Naive thymus-derived CD4-positive, alpha-beta T cell (primary cell): Measurements from ENCODE around the gene LLGL2. TPM values are rescaled to one million over a fixed set of nuclear protein-coding genes. Genes with fewer than 3 reads are reported as not detected.
"Not testable (repeated sequence)": the region's sequence is repeated elsewhere in the genome, so short reads cannot be mapped to it uniquely, and the experiment has no call there.

Experiments used
- ATAC-seq: fragments of 150-1000 bp; cut with Tn5 transposase; 2 replicates; pipeline ENCODE4 v1.10.0; 2021; ENCODE audit warnings: mild to moderate bottlenecking, moderate library complexity
- CTCF ChIA-PET: fragments of 350-600 bp; sonication (Branson Sonifier 250); formaldehyde crosslinking; loops from one replicate; lab custom pipeline; 2021; ENCODE audit warnings: antibody characterized with exemption; lab: Charles Lee
- POLR2A ChIA-PET: fragments of 350-600 bp; sonication (Branson Sonifier 250); formaldehyde crosslinking; loops from one replicate; lab custom pipeline; 2021; ENCODE audit warnings: antibody characterized with exemption, inconsistent platforms; lab: Charles Lee
- DNase-seq, 9 donors: peaks; one replicate each; pipeline versions ENCODE4 v3.0.0 to v3.0.0-alpha.2; 2020 to 2022; ENCODE audit warnings: mixed read lengths in 1 of 9
- H3K27ac ChIP-seq: one replicate; pipeline ENCODE4 v1.7.0; 2013; ENCODE audit warnings: mild to moderate bottlenecking, low read depth, low read length, moderate library complexity
- H3K27me3 ChIP-seq, 2 donors: one replicate each; pipeline ENCODE4 v1.7.0; 2013; ENCODE audit warnings: low read length in 2 of 2, mild to moderate bottlenecking in 2 of 2, moderate library complexity in 2 of 2; ENCODE audit not compliant: control insufficient read depth in 2 of 2, insufficient read depth in 2 of 2
- H3K36me3 ChIP-seq, 3 experiments: 1 replicate in 2 of 3; 2 replicates in 1 of 3; pipeline ENCODE4 v1.7.0; 2013; ENCODE audit warnings: low read length in 3 of 3, mild to moderate bottlenecking in 3 of 3, moderate library complexity in 1 of 3; ENCODE audit not compliant: insufficient read depth in 3 of 3, control insufficient read depth in 2 of 3
- H3K4me1 ChIP-seq, 2 donors: one replicate each; pipeline ENCODE4 v1.7.0; 2013; ENCODE audit warnings: low read length in 2 of 2, mild to moderate bottlenecking in 2 of 2, moderate library complexity in 1 of 2; ENCODE audit not compliant: control insufficient read depth in 2 of 2, insufficient read depth in 2 of 2
- H3K4me3 ChIP-seq: 2 replicates; pipeline ENCODE4 v1.7.0; 2013; ENCODE audit warnings: mild to moderate bottlenecking, low read length
- H3K9me3 ChIP-seq, 3 experiments: 1 replicate in 2 of 3; 2 replicates in 1 of 3; pipeline ENCODE4 v1.7.0; 2013; ENCODE audit warnings: low read length in 3 of 3; ENCODE audit not compliant: control insufficient read depth in 2 of 3
- H3K27ac Mint-ChIP-seq, 9 donors: one replicate each; pipeline ENCODE4 v1.8.0; 2020 to 2022; ENCODE audit warnings: mixed read lengths in 9 of 9, mild to moderate bottlenecking in 8 of 9, moderate library complexity in 5 of 9, inconsistent platforms in 2 of 9
- H3K27me3 Mint-ChIP-seq, 5 donors: one replicate each; pipeline ENCODE4 v1.8.0; 2021 to 2022; ENCODE audit warnings: mixed read lengths in 5 of 5, mild to moderate bottlenecking in 1 of 5
- H3K36me3 Mint-ChIP-seq, 5 donors: one replicate each; pipeline ENCODE4 v1.8.0; 2020 to 2022; ENCODE audit warnings: mixed read lengths in 5 of 5, mild to moderate bottlenecking in 3 of 5, inconsistent platforms in 1 of 5
- H3K4me1 Mint-ChIP-seq, 7 donors: one replicate each; pipeline ENCODE4 v1.8.0; 2020 to 2022; ENCODE audit warnings: mixed read lengths in 7 of 7, mild to moderate bottlenecking in 3 of 7, inconsistent platforms in 1 of 7
- H3K4me3 Mint-ChIP-seq, 10 donors: one replicate each; pipeline ENCODE4 v1.8.0; 2020 to 2022; ENCODE audit warnings: mild to moderate bottlenecking in 10 of 10, mixed read lengths in 10 of 10, moderate library complexity in 6 of 10, inconsistent platforms in 2 of 10
- H3K9me3 Mint-ChIP-seq, 11 donors: one replicate each; pipeline ENCODE4 v1.8.0; 2020 to 2022; ENCODE audit warnings: mixed read lengths in 11 of 11, mild to moderate bottlenecking in 4 of 11, inconsistent platforms in 1 of 11, moderate library complexity in 1 of 11
- intact Hi-C, 2 donors: fragments of 100-400 bp; cut with micrococcal nuclease; formaldehyde crosslinking; loops; one replicate each; pipeline ENCODE4 v1.15.1; 2023
- polyA plus RNA-seq, 2 donors: library from polyadenylated mRNA; unstranded; fragments of 300-500 nt; fragmentation: Illumina TruSeq; gene quantifications; one replicate each; pipeline ENCODE4 v1.2.3, GENCODE V29; 2021
- total RNA-seq, 6 experiments: library from RNA in 5 of 6; stranded (reverse) in 5 of 6; gene quantifications; 1 replicate in 5 of 6; 2 replicates in 1 of 6; pipeline ENCODE4 v1.2.3 and lab custom pipeline; 2021 to 2026

LLGL2 gene
- total and polyA plus RNA-seq, 7 experiments from 2014 or later = 9.2 to 55.7 (median 26.5) TPM

DNA sequence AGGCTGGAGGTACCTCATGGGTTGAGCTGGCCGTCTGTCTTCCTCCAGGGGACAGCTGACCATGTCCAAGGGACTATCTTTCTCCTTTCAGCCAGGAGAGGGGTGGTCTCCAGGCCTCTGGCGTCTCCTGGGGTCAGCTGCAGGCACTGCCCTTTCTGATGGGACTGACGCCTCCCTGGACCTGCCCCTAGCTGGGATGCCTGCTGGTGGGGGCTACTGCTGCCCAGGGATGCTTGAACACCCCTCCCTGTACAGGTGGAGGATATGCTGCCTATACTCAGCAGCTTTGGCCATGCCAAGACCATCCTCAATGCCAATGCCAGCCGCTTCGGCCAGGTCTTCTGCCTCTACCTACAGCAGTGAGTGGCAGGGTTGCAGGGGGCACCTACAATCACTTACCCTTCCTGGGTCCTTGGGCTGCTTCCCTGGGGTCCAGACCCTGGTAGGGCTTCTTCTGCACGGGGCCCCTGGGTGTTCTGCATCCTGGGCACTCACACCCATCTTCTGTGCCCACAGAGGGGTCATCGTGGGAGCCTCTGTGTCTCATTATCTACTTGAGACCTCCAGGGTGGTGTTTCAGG lies 66.3 kb downstream of the LLGL2 start:
- intact Hi-C loops = loop anchor here in 1 of 2 donors (5.0 kb wide), 1 partner anchor 900 kb away; no protein-coding TSS in a partner anchor
- Mint-ChIP-seq H3K36me3 (no peaks in the 10 kb centered on the region), H3K4me1 (peaks cover 0 to 17% (median 8%) of the 10 kb centered on the region in 7 donors), H3K9me3 (no peaks in the 10 kb centered on the region), H3K27ac (no peak overlapping the region), H3K27me3 (peaks cover 0 to 9% (median 0%) of the 10 kb centered on the region in 5 donors), H3K4me3 (peak overlapping the region in 1 of 10 donors; percentile 81)
- peaks cover 0 to 3% (median 0%) of the 10 kb centered on the region in 3 experiments for H3K36me3 ChIP-seq
- no peaks in the 10 kb centered on the region for H3K9me3 ChIP-seq
- peaks cover 0 to 2% of the 10 kb centered on the region in 2 donors for H3K4me1 ChIP-seq
- no peaks in the 10 kb centered on the region for H3K27me3 ChIP-seq
- DNase-seq (no peak), ATAC-seq (no peak)
- CTCF ChIA-PET = interaction anchor here (0.8 kb wide), 1 partner anchor 10 kb away, joined by 3 read pairs; no protein-coding TSS in a partner anchor
- no peak overlapping the region for H3K4me3 ChIP-seq
- H3K27ac ChIP-seq = no peak overlapping the region
- POLR2A ChIA-PET = no interaction called here

DNA sequence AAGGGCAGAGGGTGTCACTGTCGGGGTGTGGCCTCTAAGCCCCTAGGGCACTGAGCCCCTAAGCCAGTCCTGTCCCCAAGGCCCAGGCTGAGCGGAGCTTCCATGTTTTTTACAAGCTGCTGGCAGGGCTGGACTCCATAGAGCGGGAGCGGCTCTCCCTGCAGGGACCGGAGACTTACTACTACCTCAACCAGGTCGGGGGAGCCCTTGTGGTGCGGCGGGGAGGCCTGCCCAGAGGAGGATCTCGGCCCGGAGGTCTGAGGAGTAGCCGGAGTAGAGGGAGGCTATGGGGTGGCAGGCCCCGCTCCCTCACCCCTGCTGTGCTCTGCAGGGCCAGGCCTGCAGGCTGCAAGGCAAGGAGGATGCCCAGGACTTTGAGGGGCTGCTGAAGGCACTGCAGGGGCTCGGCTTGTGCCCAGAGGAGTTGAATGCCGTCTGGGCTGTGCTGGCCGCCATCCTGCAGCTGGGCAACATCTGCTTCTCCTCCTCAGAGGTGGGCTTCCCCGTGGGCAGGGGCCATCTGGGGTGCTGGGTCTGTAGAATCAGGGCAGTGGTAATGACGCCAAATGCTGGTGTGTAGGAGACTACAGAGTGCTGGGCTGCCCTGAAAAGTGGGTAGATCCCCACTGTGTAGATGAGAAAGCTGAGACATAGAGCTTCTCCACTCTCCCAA lies 67.0 kb downstream of the LLGL2 start:
- peak overlapping the region in 1 of 9 donors; percentile 51 for H3K27ac Mint-ChIP-seq
- intact Hi-C loops = loop anchor here in 1 of 2 donors (5.0 kb wide), 1 partner anchor 900 kb away; no protein-coding TSS in a partner anchor
- no peaks in the 10 kb centered on the region for H3K36me3 Mint-ChIP-seq
- ChIA-PET POLR2A (no interaction called here), CTCF (interaction anchor here (0.8 kb wide), 1 partner anchor 9 kb away, joined by 3 read pairs; no protein-coding TSS in a partner anchor)
- H3K27ac ChIP-seq = no peak overlapping the region
- no peak overlapping the region for H3K4me3 ChIP-seq
- DNase-seq (no peak), ATAC-seq (no peak)
- peaks cover 0 to 13% (median 7%) of the 10 kb centered on the region in 7 donors for H3K4me1 Mint-ChIP-seq
- H3K9me3 Mint-ChIP-seq = no peaks in the 10 kb centered on the region
- H3K4me3 Mint-ChIP-seq = no peak overlapping the region
- H3K4me1 ChIP-seq = peaks cover 0 to 2% of the 10 kb centered on the region in 2 donors
- peaks cover 0 to 3% (median 0%) of the 10 kb centered on the region in 3 experiments for H3K36me3 ChIP-seq
- no peaks in the 10 kb centered on the region for H3K27me3 ChIP-seq
- peaks cover 0 to 3% (median 0%) of the 10 kb centered on the region in 5 donors for H3K27me3 Mint-ChIP-seq
- no peaks in the 10 kb centered on the region for H3K9me3 ChIP-seq

DNA sequence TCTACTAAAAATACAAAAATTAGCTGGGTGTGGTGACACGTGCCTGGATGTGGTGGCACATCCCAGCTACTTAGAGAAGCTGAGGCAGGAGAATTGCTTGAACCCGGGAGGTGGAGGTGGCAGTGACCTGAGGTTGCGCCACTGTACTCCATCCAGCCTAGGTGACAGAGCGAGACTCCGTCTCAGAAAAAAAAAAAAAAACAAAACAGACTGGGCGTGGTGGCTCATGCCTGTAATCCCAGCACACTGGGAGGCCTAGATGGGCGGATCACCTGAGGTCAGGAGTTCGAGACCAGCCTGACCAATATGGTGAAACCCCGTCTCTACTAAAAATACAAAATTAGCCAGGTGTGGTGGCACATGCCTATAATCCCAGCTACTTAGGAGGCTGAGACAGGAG lies 67.9 kb downstream of the LLGL2 start:
- ATAC-seq, H3K4me3 ChIP-seq, H3K9me3 Mint-ChIP-seq, H3K36me3 ChIP-seq, H3K9me3 ChIP-seq, H3K27ac ChIP-seq, H3K27ac Mint-ChIP-seq, H3K27me3 ChIP-seq, H3K36me3 Mint-ChIP-seq, H3K4me1 ChIP-seq, H3K4me3 Mint-ChIP-seq, H3K27me3 Mint-ChIP-seq, DNase-seq, CTCF ChIA-PET, POLR2A ChIA-PET: not testable (repeated sequence)
- peaks cover 0 to 11% (median 7%) of the 10 kb centered on the region in 7 donors for H3K4me1 Mint-ChIP-seq
- intact Hi-C loops = loop anchor here in 1 of 2 donors (5.0 kb wide), 1 partner anchor 899 kb away; no protein-coding TSS in a partner anchor

DNA sequence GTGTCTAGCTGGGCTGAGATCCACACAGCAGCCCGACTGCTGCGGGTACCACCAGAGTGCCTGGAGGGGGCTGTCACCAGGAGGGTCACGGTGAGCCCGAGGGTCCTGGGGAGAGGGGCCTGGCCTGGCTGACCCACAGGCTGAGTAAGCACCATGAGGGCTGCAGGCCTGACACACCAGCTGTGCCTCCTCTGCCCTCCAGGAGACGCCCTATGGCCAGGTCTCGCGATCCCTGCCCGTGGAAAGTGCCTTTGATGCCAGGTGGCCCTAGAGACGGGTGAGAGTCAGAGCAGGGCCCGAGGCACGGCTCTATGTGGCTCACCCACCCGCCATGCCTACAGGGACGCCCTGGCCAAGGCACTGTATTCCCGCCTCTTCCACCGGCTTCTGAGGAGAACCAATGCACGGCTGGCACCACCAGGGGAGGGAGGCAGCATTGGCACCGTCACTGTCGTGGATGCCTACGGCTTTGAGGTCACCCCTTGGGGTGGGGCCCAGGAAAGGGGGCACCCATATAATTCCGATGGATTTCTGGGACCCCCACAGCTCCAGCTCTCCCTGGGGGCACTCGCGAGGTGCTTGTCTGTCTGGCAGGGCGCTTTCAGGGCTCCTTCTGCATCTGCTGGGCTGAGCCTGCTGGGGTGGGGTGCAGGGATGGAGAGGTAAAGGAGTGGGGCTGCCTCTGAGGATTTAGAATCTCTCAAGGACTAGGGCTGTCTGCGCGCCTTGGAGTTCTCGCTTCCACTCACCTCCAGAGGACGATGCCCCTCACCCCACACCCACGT lies 69.2 kb downstream of the LLGL2 start:
- intact Hi-C loops = loop anchor here in 1 of 2 donors (5.0 kb wide), 1 partner anchor 898 kb away; no protein-coding TSS in a partner anchor
- POLR2A ChIA-PET = no interaction called here

DNA sequence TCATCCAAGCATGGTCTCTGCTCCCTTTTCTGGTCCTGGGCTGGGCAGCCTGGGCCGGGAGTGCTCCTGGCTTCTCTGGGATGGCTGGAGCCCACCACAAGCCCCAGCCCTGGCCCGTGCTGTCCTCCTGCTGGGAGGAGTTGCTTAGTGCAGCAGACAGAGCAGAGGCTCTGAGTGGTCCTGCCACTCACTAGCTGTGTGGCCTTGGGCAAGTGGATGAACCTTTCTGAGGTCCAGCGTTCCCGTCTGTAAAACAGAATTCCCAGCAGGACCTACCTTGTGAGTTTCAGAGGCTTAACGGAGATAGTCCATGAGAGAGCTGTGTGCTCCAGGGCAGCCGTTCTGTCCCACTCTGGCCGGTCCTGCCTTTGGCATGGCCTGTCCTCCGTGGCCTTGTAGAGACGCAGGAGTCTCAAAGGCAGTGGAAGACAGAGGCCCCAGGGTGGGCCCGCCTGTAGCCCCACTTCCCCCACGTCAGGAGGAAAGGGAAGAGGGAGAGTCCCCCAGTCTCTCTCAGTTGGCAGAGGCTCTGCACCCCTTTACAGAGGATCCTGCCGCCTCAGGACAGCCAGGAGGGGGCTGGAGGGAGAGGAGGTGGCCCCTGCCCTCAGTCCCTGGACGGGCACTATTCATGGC lies 69.9 kb downstream of the LLGL2 start:
- Histone ChIP-seq H3K36me3 (peaks cover 0 to 3% (median 0%) of the 10 kb centered on the region in 3 experiments), H3K9me3 (no peaks in the 10 kb centered on the region), H3K27ac (no peak overlapping the region), H3K27me3 (no peaks in the 10 kb centered on the region), H3K4me3 (no peak overlapping the region), H3K4me1 (no peaks in the 10 kb centered on the region)
- ChIA-PET POLR2A (no interaction called here), CTCF (no interaction called here)
- Mint-ChIP-seq H3K4me1 (peaks cover 0 to 8% (median 5%) of the 10 kb centered on the region in 7 donors), H3K36me3 (no peaks in the 10 kb centered on the region), H3K27me3 (no peaks in the 10 kb centered on the region), H3K9me3 (no peaks in the 10 kb centered on the region), H3K27ac (no peak overlapping the region), H3K4me3 (no peak overlapping the region)
- intact Hi-C loops = no loop called here
- DNase-seq (no peak), ATAC-seq (no peak)

More for the DNA sequence above, 69.2 kb downstream of the LLGL2 start:
- peaks cover 0 to 3% (median 0%) of the 10 kb centered on the region in 3 experiments for H3K36me3 ChIP-seq
- H3K9me3 ChIP-seq = no peaks in the 10 kb centered on the region
- H3K27ac ChIP-seq = no peak overlapping the region
- no peak overlapping the region for H3K4me3 ChIP-seq
- H3K4me1 Mint-ChIP-seq = peaks cover 0 to 11% (median 7%) of the 10 kb centered on the region in 7 donors
- no peak overlapping the region for H3K27ac Mint-ChIP-seq
- no peaks in the 10 kb centered on the region for H3K9me3 Mint-ChIP-seq
- H3K27me3 ChIP-seq = no peaks in the 10 kb centered on the region
- H3K4me3 Mint-ChIP-seq = no peak overlapping the region
- H3K4me1 ChIP-seq = no peaks in the 10 kb centered on the region
- DNase-seq (no peak), ATAC-seq (no peak)
- CTCF ChIA-PET = no interaction called here
- no peaks in the 10 kb centered on the region for H3K36me3 Mint-ChIP-seq
- no peaks in the 10 kb centered on the region for H3K27me3 Mint-ChIP-seq

DNA sequence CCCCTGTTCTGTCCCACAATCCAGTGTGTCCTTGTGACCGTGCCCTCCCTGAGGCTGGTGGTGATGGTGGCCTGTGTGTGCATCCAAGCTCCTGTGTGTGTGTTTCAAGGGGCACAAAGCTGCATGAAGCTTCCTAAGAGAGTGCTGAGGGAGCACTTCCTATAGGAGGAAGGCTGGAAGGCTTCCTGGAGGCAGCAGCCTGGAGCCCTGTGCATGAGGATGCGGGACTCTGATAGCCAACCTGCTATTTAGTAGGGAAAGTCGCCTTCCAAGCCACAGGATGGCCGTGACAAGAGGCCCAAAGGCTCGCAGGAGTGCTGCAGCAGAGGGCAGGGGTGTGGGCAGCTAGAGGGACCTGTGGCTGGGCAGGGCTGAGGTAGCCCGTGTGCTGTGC lies 70.4 kb downstream of the LLGL2 start:
- Histone ChIP-seq H3K36me3 (peaks cover 0 to 3% (median 0%) of the 10 kb centered on the region in 3 experiments), H3K27ac (no peak overlapping the region), H3K4me1 (no peaks in the 10 kb centered on the region), H3K27me3 (no peaks in the 10 kb centered on the region), H3K4me3 (no peak overlapping the region), H3K9me3 (no peaks in the 10 kb centered on the region)
- H3K27me3 Mint-ChIP-seq = no peaks in the 10 kb centered on the region
- DNase-seq (no peak), ATAC-seq (no peak)
- ChIA-PET CTCF (no interaction called here), POLR2A (no interaction called here)
- intact Hi-C loops = no loop called here
- no peaks in the 10 kb centered on the region for H3K36me3 Mint-ChIP-seq
- H3K4me1 Mint-ChIP-seq = peaks cover 0 to 6% (median 3%) of the 10 kb centered on the region in 7 donors
- H3K4me3 Mint-ChIP-seq = no peak overlapping the region
- H3K9me3 Mint-ChIP-seq = no peaks in the 10 kb centered on the region
- H3K27ac Mint-ChIP-seq = no peak overlapping the region
